Upper lobe of left lung (tissue), 6 donors: ENCODE measurements around the gene CAMK4. TPM values are rescaled to one million over a fixed set of nuclear protein-coding genes. Genes with fewer than 3 reads are reported as not detected.

Experiments
- ATAC-seq, 2 donors: fragments of 200-7000 bp; cut with Tn5 transposase; one replicate each; pipeline ENCODE4 v1.9.1; 2022; ENCODE audit warnings: mild to moderate bottlenecking in 2 of 2, moderate library complexity in 2 of 2; ENCODE audit not compliant: low FRiP score in 2 of 2
- DNase-seq, 2 donors: peaks; one replicate each; pipeline ENCODE4 v3.0.0-alpha.2; 2019 to 2020
- H3K27ac ChIP-seq, 4 donors: fragments of 200-600 bp; sonication (generic); one replicate each; pipeline ENCODE4 v1.5.1; 2016 to 2019
- H3K27me3 ChIP-seq, 4 donors: fragments of 200-600 bp; sonication (generic); one replicate each; pipeline ENCODE4 v1.5.1; 2017 to 2019
- H3K36me3 ChIP-seq, 4 donors: fragments of 200-600 bp; sonication (generic); one replicate each; pipeline ENCODE4 v1.5.1; 2016 to 2019
- H3K4me1 ChIP-seq, 4 donors: fragments of 200-600 bp; sonication (generic); one replicate each; pipeline ENCODE4 v1.5.1; 2018 to 2019
- H3K4me3 ChIP-seq, 4 donors: fragments of 200-600 bp; sonication (generic); one replicate each; pipeline ENCODE4 v1.5.1; 2017 to 2019; ENCODE audit warnings: mild to moderate bottlenecking in 2 of 4, moderate library complexity in 1 of 4
- H3K9me3 ChIP-seq, 4 donors: fragments of 200-600 bp; sonication (generic); one replicate each; pipeline ENCODE4 v1.5.1; 2018 to 2019
- CTCF ChIP-seq, 6 experiments: fragments of 450-650 bp in 4 of 6; fragments of 200-600 bp in 2 of 6; sonication (generic) in 2 of 6; IDR thresholded peaks; one replicate each; pipeline ENCODE4 v1.5.1; 2016 to 2019; ENCODE audit warnings: antibody characterized with exemption in 6 of 6
- EP300 ChIP-seq, 4 donors: sonication (generic); formaldehyde crosslinking; IDR thresholded peaks; one replicate each; pipeline ENCODE4 v1.5.1; 2017; ENCODE audit warnings: antibody characterized with exemption in 4 of 4, control low read depth in 2 of 4
- POLR2A ChIP-seq, 4 donors: fragments of 450-650 bp; IDR thresholded peaks; one replicate each; pipeline ENCODE4 v1.5.1; 2016 to 2017; ENCODE audit warnings: antibody characterized with exemption in 4 of 4, mild to moderate bottlenecking in 2 of 4
- POLR2AphosphoS5 ChIP-seq, 2 donors: sonication (generic); formaldehyde crosslinking; IDR thresholded peaks; one replicate each; pipeline ENCODE4 v1.5.1; 2017; ENCODE audit warnings: antibody characterized with exemption in 2 of 2
- WGBS, 2 donors: methylation state at CpG; one replicate each; pipeline ENCODE4 v1.1.5; 2017 to 2018; 5-methylcytosine and 5-hydroxymethylcytosine counted together
- total RNA-seq, 6 donors: library from RNA; depleted of rRNA in 4 of 6; stranded (reverse); fragments of >200 nt in 4 of 6; gene quantifications; one replicate each; pipeline versions ENCODE4 v1.1.0 to v1.2.1, GENCODE V29; 2016 to 2021
- donor health status: DM: no; HTN: no; CAD: no; lungs with moderate emphysema.
- donor health status: DM: no; HTN: yes; CAD: no; lungs with severe emphysema.

Gene CAMK4
- total RNA-seq, 6 donors from 2014 or later: 1.8 to 36.7 (median 2.2) TPM

GRCh38 chr5:111398013-111398412, 173.8 kb downstream of the CAMK4 start:
- Histone ChIP-seq H3K27ac (no peak overlapping the region), H3K36me3 (no peaks in the 10 kb centered on the region), H3K9me3 (no peaks in the 10 kb centered on the region), H3K4me3 (no peak overlapping the region), H3K27me3 (no peaks in the 10 kb centered on the region), H3K4me1 (no peaks in the 10 kb centered on the region)
- ATAC-seq (no peak), DNase-seq (no peak)
- TF ChIP-seq EP300 (IDR thresholded peaks at IDR 0.05): no peak
- TF ChIP-seq POLR2A (IDR thresholded peaks at IDR 0.05): no peak
- TF ChIP-seq POLR2AphosphoS5 (IDR thresholded peaks at IDR 0.05): no peak
- TF ChIP-seq CTCF (IDR thresholded peaks at IDR 0.05): no peak
- 76 to 91% methylated on average over 2 of the region's 2 CpGs for WGBS, 2 donors

- H3K9me3 ChIP-seq: no peaks in the 10 kb centered on the region
- no peaks in the 10 kb centered on the region for H3K4me1 ChIP-seq
- ATAC-seq: no peak
- 41 to 42% methylated on average over 2 of the region's 2 CpGs for WGBS, 2 donors
- H3K4me3 ChIP-seq: no peak overlapping the region
- no peak for DNase-seq
- no peaks in the 10 kb centered on the region for H3K36me3 ChIP-seq
- no peaks in the 10 kb centered on the region for H3K27me3 ChIP-seq
- no peak overlapping the region for H3K27ac ChIP-seq
- TF ChIP-seq EP300 (IDR thresholded peaks at IDR 0.05): no peak
- TF ChIP-seq CTCF (IDR thresholded peaks at IDR 0.05): no peak
- TF ChIP-seq POLR2A (IDR thresholded peaks at IDR 0.05): no peak
- TF ChIP-seq POLR2AphosphoS5 (IDR thresholded peaks at IDR 0.05): no peak
Observed at GRCh38 chr5:111399113-111399512, 174.9 kb downstream of the CAMK4 start.

- H3K4me3 ChIP-seq: no peak overlapping the region
- WGBS, 2 donors: 28 to 37% methylated on average over 2 of the region's 2 CpGs
Observed at GRCh38 chr5:111401906-111402305, 177.7 kb downstream of the CAMK4 start.

GRCh38 chr5:111404270-111404769, 180.1 kb downstream of the CAMK4 start:
- no peaks in the 10 kb centered on the region for H3K4me1 ChIP-seq
- H3K36me3 ChIP-seq: no peaks in the 10 kb centered on the region
- DNase-seq: no peak
- 68% methylated on average over 2 of the region's 2 CpGs for WGBS, 2 donors
- no peaks in the 10 kb centered on the region for H3K9me3 ChIP-seq
- no peak overlapping the region for H3K4me3 ChIP-seq
- H3K27me3 ChIP-seq: no peaks in the 10 kb centered on the region
- TF ChIP-seq POLR2AphosphoS5 (IDR thresholded peaks at IDR 0.05) (no peak), CTCF (IDR thresholded peaks at IDR 0.05) (no peak), POLR2A (IDR thresholded peaks at IDR 0.05) (no peak), EP300 (IDR thresholded peaks at IDR 0.05) (no peak)
- no peak for ATAC-seq
- no peak overlapping the region for H3K27ac ChIP-seq

More at GRCh38 chr5:111401906-111402305, 177.7 kb downstream of the CAMK4 start:
- no peak for DNase-seq
- H3K27ac ChIP-seq: no peak overlapping the region
- ATAC-seq: no peak
- H3K9me3 ChIP-seq: no peaks in the 10 kb centered on the region
- TF ChIP-seq POLR2AphosphoS5 (IDR thresholded peaks at IDR 0.05) (no peak), CTCF (IDR thresholded peaks at IDR 0.05) (no peak), POLR2A (IDR thresholded peaks at IDR 0.05) (no peak), EP300 (IDR thresholded peaks at IDR 0.05) (no peak)
- H3K4me1 ChIP-seq: no peaks in the 10 kb centered on the region
- H3K27me3 ChIP-seq: no peaks in the 10 kb centered on the region
- H3K36me3 ChIP-seq: no peaks in the 10 kb centered on the region

GRCh38 chr5:111407562-111407961, 183.4 kb downstream of the CAMK4 start:
- no peaks in the 10 kb centered on the region for H3K4me1 ChIP-seq
- DNase-seq: no peak
- TF ChIP-seq POLR2AphosphoS5 (IDR thresholded peaks at IDR 0.05): no peak
- TF ChIP-seq EP300 (IDR thresholded peaks at IDR 0.05): no peak
- TF ChIP-seq POLR2A (IDR thresholded peaks at IDR 0.05): no peak
- no peak for TF ChIP-seq CTCF (IDR thresholded peaks at IDR 0.05)
- no peak for ATAC-seq
- H3K4me3 ChIP-seq: no peak overlapping the region
- no peaks in the 10 kb centered on the region for H3K9me3 ChIP-seq
- H3K27ac ChIP-seq: no peak overlapping the region
- no peaks in the 10 kb centered on the region for H3K27me3 ChIP-seq
- H3K36me3 ChIP-seq: no peaks in the 10 kb centered on the region
